ENCODE results near the gene PLCB3. TPM values are rescaled to one million over a fixed set of nuclear protein-coding genes. Genes with fewer than 3 reads are reported as not detected.

The PLCB3 gene
- total RNA-seq, 2 donors from 2014 or later = 7.5 to 15.5 TPM

DNA sequence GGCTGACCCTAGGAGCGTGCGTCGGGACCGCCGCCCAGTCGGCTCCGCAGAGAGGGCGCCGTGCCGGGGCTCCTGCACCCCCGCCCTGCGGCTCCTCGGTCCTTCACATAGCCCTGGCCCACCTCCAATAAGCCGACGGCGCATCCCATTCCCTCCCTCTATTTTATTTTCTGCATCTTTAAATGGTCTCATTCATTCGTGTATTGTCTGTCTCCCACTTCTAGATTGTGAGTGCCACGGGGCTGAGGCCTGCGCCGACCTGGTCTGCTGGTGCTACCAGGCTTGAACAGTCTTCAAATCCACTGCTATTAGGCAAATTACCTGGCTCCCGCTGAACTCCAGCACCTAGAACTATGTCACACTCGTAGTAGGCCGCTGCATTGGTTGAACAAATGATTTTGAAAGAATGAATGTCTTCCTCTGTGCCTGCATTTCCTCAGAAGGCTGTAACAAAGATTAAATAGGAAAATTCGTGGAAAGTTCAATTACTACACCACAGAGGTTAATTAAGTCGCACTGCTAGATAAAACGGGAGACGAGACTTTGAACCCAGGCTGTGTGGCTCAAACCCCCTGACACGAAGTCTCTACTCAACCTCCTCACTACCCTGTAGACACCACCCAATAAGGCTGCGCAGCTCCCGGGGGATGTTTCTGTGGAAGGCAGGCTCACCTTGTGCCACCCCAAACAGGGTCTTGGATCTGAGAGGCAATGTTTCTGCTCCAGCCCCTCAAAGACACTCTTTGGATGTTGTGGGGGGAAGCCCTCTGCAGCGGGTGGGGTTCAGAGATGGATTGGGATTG, 3.4 kb upstream of the PLCB3 start:
- Histone ChIP-seq H3K9me3 (no peaks in the 10 kb centered on the region), H3K4me3 (peak overlapping the region; percentile 56 to 74), H3K27me3 (no peaks in the 10 kb centered on the region), H3K4me1 (peaks cover 0 to 54% of the 10 kb centered on the region in 2 donors), H3K27ac (peak overlapping the region; percentile 87 to 95), H3K36me3 (peaks cover 10% of the 10 kb centered on the region)
- TF ChIP-seq, protein P1, sequence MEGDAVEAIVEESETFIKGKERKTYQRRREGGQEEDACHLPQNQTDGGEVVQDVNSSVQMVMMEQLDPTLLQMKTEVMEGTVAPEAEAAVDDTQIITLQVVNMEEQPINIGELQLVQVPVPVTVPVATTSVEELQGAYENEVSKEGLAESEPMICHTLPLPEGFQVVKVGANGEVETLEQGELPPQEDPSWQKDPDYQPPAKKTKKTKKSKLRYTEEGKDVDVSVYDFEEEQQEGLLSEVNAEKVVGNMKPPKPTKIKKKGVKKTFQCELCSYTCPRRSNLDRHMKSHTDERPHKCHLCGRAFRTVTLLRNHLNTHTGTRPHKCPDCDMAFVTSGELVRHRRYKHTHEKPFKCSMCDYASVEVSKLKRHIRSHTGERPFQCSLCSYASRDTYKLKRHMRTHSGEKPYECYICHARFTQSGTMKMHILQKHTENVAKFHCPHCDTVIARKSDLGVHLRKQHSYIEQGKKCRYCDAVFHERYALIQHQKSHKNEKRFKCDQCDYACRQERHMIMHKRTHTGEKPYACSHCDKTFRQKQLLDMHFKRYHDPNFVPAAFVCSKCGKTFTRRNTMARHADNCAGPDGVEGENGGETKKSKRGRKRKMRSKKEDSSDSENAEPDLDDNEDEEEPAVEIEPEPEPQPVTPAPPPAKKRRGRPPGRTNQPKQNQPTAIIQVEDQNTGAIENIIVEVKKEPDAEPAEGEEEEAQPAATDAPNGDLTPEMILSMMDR (IDR thresholded peaks at IDR 0.05) = no peak
- no peak for DNase-seq (ENCODE audit: low spot score)

DNA sequence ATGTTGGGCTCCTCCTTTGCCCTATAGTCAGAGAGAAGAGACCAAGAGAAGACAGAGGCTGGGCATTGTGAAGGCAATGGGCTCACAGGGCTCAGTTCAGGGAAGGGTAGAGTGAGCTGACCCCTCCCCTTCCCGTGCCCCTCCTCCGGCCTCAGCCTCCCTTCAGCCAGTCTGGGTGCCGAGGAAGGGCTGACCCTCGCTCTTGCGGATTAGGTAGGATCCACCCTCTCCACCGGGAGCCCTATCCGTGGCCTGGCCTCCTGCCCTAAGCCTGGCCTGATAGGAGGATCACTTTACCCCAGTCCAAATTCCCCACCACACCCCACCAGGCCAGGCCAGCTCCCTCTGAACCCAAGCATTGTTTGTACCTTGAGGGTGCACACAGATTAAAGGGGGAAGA, 2.8 kb upstream of the PLCB3 start:
- Histone ChIP-seq H3K9me3 (no peaks in the 10 kb centered on the region), H3K27me3 (no peaks in the 10 kb centered on the region), H3K36me3 (peaks cover 9% of the 10 kb centered on the region), H3K27ac (no peak overlapping the region), H3K4me3 (no peak overlapping the region), H3K4me1 (peaks cover 0 to 57% of the 10 kb centered on the region in 2 donors)
- TF ChIP-seq, protein P1 (IDR thresholded peaks at IDR 0.05) = no peak
- DNase-seq (ENCODE audit: low spot score) = no peak

DNA sequence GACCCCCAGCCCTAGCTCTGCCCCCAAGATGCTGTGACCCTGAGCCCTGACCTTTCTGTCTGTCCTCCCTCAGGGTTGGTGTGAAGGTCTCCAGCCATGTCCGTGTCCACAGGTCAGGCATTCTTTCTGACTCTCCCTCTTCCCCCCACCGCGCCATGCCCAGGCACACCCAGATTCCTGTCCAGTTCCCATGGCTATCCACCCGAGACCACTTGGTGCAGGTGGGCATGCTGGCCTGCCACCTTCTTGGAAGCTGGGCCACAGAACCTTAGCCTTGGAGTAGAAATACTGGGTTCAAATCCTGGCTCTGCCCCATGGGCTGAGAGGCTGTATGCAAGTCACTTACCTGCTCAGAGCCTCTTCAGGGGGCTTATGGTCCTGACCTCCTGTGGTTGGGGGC, 2.3 kb upstream of the PLCB3 start:
- no peak for DNase-seq (ENCODE audit: low spot score)

DNA sequence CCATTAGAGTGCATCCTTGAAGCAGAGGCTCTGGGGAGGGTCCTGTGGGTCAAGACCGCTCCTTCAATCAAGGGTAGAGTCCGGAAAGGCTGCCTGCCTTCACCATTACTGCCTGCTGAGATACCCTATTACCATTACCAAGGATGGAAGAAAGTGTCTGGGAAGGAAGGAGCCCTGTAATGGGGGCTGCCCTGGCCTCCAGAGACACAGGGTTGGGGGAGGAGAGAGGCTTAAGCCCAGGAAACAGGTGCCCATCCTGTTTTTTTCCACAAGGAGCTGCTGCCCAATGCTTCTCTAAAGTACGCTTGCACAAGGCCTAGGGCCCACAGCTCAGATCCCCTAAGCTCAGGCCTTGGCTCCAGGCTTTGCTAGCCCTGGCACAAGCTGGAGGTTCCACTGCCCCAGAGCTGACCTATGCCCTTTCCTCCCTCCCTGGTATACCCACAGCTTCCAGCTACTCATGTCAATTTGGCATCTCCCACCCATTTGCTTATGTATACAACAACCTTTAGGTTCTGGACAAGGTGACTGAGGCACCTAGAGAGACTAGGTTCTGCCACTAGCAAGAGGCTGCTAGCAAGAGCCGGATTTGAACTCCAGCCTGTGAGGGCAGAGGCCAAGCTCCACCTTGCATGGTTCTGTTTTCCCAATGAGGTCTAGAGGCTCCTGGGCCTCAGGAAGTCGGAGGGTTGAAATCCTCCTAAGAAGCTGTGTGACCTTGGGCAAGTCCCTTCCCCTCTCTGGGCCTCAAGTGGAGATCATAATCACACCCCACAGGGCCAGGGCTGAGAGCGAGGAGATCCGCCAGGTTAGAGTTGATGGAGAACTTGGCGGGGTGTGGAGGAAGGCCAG, 1.5 kb upstream of the PLCB3 start:
- peaks cover 5% of the 10 kb centered on the region for H3K36me3 ChIP-seq
- no peaks in the 10 kb centered on the region for H3K27me3 ChIP-seq
- no peaks in the 10 kb centered on the region for H3K9me3 ChIP-seq
- TF ChIP-seq, protein P1 (IDR thresholded peaks at IDR 0.05) = no peak
- peaks cover 0 to 59% of the 10 kb centered on the region in 2 donors for H3K4me1 ChIP-seq
- DNase-seq (ENCODE audit: low spot score) = no peak
- H3K27ac ChIP-seq = no peak overlapping the region
- no peak overlapping the region for H3K4me3 ChIP-seq

More for the DNA sequence above, 2.3 kb upstream of the PLCB3 start:
- Histone ChIP-seq H3K4me1 (peaks cover 0 to 60% of the 10 kb centered on the region in 2 donors), H3K9me3 (no peaks in the 10 kb centered on the region), H3K27ac (no peak overlapping the region), H3K36me3 (peaks cover 5% of the 10 kb centered on the region), H3K27me3 (no peaks in the 10 kb centered on the region), H3K4me3 (no peak overlapping the region)
- TF ChIP-seq, protein P1 (IDR thresholded peaks at IDR 0.05) = no peak

DNA sequence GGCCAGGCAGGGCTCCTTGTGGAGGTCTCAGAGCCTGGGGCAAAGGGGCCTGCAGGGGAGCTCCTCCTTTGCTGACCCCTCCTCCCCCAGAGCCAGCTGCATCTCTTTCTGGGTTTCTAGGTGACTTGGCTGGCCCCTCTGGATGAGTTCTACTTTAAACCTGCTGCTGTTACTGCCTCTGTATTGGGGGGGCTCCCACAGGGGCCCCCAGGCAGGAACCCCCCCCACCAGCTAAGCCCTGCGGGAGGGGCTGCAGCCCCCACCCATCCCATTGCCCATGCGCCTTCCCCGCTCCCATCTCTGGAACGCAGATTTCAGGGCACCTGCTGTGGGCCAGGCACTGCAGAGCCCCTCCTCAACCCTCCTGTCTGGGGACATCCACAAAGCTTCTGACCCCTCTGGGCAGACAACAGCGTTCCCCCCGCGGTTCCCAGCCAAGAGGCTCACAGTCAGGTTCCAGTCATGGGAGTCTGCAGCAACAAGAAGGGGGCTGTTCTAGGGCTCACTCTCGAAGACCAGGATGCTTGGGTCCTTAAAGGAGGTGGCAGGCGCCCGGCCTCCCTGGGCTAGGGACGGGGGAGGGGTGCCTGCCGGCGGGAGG, 815 bp upstream of the PLCB3 start:
- peak overlapping the region; percentile 43 to 83 for H3K4me3 ChIP-seq
- H3K27me3 ChIP-seq = no peaks in the 10 kb centered on the region
- no peaks in the 10 kb centered on the region for H3K9me3 ChIP-seq
- DNase-seq (ENCODE audit: low spot score) = no peak
- TF ChIP-seq, protein P1 (IDR thresholded peaks at IDR 0.05) = no peak
- H3K4me1 ChIP-seq = peaks cover 0 to 51% of the 10 kb centered on the region in 2 donors
- H3K36me3 ChIP-seq = peaks cover 8% of the 10 kb centered on the region
- peak overlapping the region in 1 of 2 donors; percentile 56 for H3K27ac ChIP-seq

All from right atrium auricular region (tissue), 2 donors.